NCI-H1105 (cell line): ENCODE results near the gene CMKLR1.

ENCODE experiments used
- DNase-seq: peaks from one replicate; lab custom pipeline; 2025; lab: John Stamatoyannopoulos, UW

CMKLR1 gene

GRCh38 chr12:108361606-108362005 lies 22.5 kb upstream of the CMKLR1 start:
- DNase-seq = no peak

GRCh38 chr12:108360487-108360886 lies 21.4 kb upstream of the CMKLR1 start:
- no peak for DNase-seq

GRCh38 chr12:108360057-108360456 lies 20.9 kb upstream of the CMKLR1 start:
- DNase-seq = no peak

- no peak for DNase-seq
Observed at GRCh38 chr12:108358580-108358965, 19.5 kb upstream of the CMKLR1 start.

- no peak for DNase-seq
Observed at GRCh38 chr12:108357834-108358579, 18.9 kb upstream of the CMKLR1 start.

GRCh38 chr12:108356835-108357806 lies 18.0 kb upstream of the CMKLR1 start:
- DNase-seq = no peak

- DNase-seq = no peak
Observed at GRCh38 chr12:108355069-108355468, 16.0 kb upstream of the CMKLR1 start.

GRCh38 chr12:108352591-108352990 lies 13.5 kb upstream of the CMKLR1 start:
- DNase-seq = no peak

GRCh38 chr12:108350511-108350910 lies 11.4 kb upstream of the CMKLR1 start:
- DNase-seq = no peak

GRCh38 chr12:108349278-108349688 lies 10.2 kb upstream of the CMKLR1 start:
- DNase-seq = no peak

- DNase-seq = no peak
Observed at GRCh38 chr12:108348842-108349241, 9.7 kb upstream of the CMKLR1 start.

GRCh38 chr12:108346727-108347710 lies 7.9 kb upstream of the CMKLR1 start:
- no peak for DNase-seq

GRCh38 chr12:108345716-108346633 lies 6.9 kb upstream of the CMKLR1 start:
- DNase-seq = no peak

- DNase-seq = no peak
Observed at GRCh38 chr12:108342985-108343384, 3.9 kb upstream of the CMKLR1 start.

GRCh38 chr12:108341854-108342847 lies 3.0 kb upstream of the CMKLR1 start:
- no peak for DNase-seq

- DNase-seq = no peak
Observed at GRCh38 chr12:108341356-108341755, 2.2 kb upstream of the CMKLR1 start.

- DNase-seq = no peak
Observed at GRCh38 chr12:108340037-108340436, 926 bp upstream of the CMKLR1 start.

GRCh38 chr12:108337235-108338223 lies 1.6 kb downstream of the CMKLR1 start:
- DNase-seq = no peak
